ENCODE data around the gene LMLN.
"Not testable (repeated sequence)": the region's sequence is repeated elsewhere in the genome, so short reads cannot be mapped to it uniquely, and the experiment has no call there.

Gene LMLN

GRCh38 chr3:198027045-198027798 is 67.2 kb downstream of the LMLN start:
- no peak for DNase-seq

DNA sequence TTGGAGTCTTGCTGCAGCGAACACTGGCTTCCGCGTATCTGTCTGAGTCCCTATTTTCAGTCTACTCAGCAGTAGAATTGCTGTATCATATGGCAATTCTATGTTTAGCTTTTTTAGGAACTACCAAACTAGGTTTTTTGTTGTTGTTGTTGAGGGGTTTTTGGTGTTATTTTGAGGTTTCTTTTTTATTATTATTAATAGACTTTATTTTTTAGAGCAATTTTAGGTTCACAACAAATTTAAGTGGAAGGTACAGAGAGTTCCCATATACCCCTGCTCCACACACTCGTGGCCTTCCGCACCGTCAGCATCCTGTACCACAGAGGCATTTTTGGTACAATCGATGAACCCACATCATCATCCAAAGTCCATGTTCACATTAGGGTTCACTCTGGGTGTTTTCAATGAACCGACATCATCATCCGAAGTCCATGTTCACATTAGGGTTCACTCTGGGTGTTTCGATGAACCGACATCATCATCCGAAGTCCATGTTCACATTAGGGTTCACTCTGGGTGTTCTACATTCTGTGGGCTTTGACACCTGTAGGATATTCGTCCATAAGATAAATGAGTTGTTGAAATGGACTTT is 67.9 kb downstream of the LMLN start:
- DNase-seq, result no peak

GRCh38 chr3:198028718-198029117 is 68.7 kb downstream of the LMLN start:
- no peak for DNase-seq

DNA sequence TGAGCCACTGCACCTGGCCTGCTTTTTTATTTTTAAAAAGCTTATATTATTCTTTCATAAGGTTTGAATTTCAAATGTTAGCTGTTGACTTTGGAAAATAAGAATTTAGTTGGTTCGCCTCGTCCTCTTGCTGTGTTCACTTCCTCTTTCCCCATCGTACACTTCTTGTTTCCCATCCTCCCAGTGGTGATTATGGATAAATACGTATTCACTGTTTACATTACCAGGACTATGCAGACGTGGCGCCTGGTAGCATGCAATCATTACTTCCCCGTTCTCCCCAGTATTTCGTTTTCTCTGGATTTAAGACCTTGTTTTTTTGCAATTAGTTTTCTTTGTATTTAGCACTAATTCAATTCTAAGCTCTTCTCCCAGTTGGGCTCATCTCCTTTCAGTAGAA is 70.1 kb downstream of the LMLN start:
- DNase-seq, result no peak

DNA sequence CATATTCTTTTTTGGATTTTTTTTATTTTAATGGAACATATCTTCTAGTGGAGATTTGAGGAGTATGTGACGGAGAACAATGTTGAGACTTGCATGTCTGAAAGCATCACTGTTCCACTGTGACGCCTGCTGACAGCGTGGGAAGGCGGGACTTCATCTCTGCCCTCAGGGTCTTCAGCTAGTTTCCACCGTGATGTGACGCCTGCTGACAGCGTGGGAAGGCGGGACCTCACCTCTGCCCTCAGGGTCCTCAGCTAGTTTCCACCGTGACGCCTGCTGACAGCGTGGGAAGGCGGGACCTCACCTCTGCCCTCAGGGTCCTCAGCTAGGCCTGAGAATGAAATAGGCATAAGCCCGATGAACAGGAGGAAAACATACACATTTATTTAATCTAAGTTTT is 70.7 kb downstream of the LMLN start:
- DNase-seq, result no peak

GRCh38 chr3:198032039-198032936 is 72.3 kb downstream of the LMLN start:
- no peak for DNase-seq

DNA sequence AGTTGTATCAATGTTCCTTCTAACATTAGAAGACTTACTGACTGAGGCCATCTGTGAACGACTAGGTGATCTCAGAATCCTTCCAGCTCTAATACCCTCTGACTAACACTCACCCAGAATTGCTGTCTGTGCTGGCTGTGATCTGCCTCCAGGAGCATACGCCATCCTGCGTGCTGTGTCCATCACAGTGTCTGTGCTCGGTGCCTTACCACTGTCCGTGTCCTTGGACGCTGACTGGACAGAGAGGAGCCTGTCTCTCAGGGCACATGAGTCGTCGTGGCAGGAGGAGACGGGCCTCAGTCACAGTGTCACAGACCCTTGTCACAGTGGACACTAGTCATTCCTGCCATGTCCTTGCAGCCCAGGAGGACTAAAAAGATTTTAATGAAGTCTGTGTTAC is 83.1 kb downstream of the LMLN start:
- no peak for DNase-seq

GRCh38 chr3:198046120-198046857 is 86.3 kb downstream of the LMLN start:
- no peak for DNase-seq

DNA sequence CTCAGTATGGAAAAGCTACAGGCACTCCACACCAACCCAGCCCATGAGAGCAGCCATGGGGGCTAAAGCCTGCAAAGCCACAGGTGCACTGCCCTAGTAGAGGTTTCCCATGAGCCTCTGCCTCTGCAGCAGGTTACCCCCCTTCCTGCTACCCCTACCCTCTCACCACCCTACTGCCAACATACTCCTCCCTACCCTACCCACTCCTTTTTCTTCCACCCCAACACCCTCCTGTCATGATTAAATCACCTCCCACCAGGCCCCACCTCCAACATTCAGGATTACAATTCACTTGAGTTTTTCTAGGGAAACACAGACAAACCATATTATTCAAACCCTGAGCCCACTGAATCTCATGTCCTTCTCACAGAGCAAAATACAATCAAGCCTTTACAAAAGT is 88.4 kb downstream of the LMLN start:
- no peak for DNase-seq

DNA sequence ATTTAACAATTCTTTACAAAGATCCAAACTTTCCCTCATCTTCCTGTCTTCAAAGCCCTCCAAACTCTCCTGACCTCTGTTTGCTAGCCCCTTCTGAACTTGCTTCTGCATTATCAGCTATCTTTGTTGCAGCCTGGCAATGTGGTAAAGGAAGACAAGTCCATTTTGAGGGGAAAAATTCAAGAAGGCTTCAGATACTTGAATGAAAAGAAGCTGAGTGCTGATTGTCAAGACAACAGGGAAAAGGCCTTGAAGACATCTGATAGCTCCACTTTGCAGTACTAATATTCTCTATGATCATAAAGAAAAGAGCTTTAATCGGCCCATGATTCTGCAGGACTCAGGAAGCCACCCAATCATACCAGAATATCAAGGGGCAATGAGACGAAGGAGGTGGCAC is 91.8 kb downstream of the LMLN start:
- no peak for DNase-seq

- DNase-seq, result not testable (repeated sequence)
Observed at GRCh38 chr3:198053462-198053861, 93.4 kb downstream of the LMLN start.

DNA sequence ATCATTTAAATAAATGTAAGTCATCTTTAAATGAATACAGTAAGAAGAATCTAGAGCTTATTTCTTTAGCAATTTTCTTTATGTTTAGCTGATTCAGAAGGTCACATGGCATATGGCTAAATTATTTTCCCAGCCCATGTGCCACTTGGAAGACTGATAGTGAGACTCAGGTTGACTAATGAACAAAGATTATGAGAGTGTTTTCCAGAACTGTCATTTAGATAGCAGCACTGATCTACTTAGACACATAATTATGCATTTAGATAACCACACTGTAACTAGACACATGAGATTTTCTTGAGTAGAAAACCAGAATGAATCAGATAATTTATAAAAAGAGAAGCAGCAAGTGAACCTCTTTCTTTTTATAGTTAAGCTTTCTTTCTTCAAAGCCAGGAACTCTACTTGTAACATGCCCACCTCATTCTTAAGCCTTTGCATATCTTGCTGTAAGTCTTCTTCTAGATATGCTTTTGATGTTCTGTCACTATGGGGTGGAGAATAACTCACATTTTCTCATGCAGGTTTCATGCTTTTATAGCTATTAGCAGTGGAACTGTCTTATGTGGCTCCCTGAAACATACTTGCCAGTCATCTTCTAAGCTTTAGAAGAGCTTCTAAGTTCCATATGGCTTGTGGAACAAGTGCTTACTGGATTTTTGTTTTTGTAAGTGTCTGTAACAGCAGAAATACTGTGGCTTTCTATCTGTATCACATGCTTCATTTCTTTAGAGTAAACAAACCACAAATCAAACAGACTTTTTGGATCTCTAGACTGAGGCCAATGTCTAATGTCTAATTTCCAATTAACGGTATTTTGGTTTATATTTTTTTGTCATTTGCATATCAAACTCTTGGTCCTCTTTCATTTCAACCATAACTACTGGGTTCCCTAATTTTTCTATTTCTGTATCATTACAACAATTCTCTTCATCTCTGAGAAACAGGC is 101.4 kb downstream of the LMLN start:
- no peak for DNase-seq

DNA sequence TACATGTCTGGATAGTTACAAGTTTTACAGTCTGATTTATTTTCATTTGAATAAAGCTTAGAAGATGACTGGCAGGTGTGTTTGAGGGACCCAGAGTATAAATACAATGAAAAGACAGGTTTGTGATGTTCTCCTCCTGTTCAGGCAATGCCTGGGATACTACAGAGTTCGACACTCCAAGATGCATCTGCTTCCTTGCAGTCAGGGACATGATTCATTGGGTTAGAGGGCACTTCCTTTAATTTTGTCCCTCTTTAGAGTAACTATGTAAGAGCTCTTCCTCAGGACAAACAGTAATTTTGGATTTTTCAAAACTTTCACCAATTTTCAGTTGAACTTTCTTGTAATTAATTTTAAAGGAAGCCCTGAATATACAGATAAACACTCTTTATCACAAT is 102.0 kb downstream of the LMLN start:
- no peak for DNase-seq

- no peak for DNase-seq
Observed at GRCh38 chr3:198064420-198064819, 104.4 kb downstream of the LMLN start.

GRCh38 chr3:198065897-198066296 is 105.9 kb downstream of the LMLN start:
- DNase-seq, result no peak

DNA sequence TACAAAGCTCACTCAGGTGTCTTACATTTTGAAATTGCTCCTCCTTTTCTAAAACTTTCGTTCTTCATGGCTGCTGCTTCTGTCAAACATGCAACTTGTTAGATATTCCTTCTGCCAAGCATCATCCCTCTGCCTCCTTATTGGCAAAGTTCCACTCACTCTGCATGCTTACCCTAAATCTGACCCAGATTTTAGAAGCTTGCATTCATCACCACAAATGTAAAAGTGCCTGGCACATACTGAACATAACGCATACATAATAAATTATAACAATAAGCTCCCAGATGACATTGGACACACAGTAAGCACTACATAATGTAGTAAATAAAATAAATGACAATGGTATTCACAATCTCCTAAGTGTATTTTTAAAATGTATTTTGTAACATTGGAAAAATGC is 107.4 kb downstream of the LMLN start:
- no peak for DNase-seq

DNA sequence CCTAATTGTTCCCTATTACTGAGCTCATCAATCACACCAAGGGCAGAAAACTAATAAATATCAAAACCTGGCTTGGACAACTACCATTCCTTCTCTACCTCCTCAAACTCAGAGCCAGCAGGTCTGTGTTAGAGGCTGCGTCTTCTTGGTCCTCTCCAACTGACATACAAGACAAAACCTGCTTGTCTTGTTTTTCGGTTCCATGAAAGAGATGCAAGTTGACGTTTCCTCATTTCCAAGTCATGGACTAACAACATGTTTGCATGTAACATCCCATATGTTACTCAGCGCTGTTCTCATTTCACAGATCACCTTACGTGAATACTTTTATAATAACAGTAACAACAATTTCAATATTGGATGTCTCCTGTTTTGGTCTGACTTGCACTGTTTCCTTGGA is 110.9 kb downstream of the LMLN start:
- no peak for DNase-seq

DNA sequence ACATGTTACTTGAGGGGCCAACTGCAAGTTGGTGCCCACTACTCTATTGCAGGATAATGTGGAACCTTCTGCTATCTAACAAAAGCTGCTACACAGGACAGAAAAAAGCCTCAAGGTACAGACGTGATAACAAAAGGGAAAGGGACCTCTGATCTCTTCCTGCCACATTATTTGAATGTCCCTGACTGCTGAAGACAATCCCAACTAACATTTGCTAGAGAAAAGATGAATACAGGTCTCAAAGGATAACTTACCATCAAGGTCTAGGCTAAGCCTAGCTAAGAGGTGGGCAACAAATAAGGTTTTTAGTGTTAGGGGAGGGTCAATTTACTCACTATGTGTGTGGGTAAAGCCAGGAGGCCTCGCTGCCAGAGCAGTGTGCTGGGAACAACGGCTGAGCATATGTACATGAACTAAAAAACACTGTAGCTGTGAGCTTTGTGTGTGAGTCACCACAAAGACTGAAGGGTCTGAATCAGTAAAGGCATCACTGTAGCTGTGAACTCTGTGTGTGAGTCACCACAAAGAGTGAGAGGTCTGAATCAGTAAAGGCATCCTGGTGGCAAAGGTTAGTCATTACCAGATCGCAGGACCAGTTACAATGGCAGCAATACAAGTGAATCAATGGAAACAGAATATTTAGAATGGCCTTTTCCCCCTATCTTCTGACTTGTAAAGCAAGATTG is 111.7 kb downstream of the LMLN start:
- peak in 2 of 5 experiments; percentile 8 to 88 for DNase-seq

GRCh38 chr3:198076722-198077308 is 116.8 kb downstream of the LMLN start:
- no peak for DNase-seq

DNA sequence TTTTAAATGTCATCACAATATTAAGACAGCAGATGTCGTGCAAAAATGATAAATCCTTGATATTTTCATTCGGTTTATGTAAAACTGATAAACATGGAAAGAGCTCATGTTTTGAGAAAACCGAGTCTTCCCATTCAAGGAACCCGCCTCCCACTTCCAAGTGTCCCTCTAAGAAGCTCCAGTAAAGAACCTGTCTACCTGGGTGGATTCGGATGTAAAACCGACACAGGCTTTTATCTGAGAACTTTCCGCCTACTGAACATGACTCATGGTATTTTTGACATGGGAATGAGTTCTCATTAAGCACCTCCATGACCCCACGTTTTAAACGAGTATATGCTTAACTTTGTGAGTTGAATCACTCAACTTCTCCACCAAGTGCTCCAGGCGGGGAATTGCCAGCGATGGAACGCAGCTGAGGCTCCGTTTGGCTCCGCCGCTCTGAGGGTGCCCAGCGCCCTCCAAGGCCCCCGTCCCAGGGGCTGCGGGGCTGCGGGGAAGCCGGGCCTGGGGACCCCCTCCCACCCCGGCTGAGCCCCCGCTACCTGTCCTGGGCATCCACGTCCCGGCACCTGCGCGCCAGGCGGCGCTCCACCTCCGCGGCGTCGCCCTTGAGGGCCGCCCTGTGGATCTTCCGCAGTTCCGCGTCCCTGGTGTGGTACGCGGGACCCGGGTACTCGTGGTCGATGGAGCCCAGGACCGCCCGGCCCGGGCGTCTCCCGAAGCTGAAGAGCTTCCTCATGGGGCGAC is 119.9 kb downstream of the LMLN start:
- peak in 4 of 5 experiments; percentile 11 to 46 (median 15) for DNase-seq

Measured in T-helper 2 cell (primary cell).